Ovary (tissue), 3 donors: ENCODE results near the gene ZNF385D.

ENCODE experiments used
- CTCF ChIP-seq, 3 donors: fragments of 450-650 bp in 2 of 3; fragments of 200-600 bp in 1 of 3; IDR thresholded peaks; one replicate each; pipeline versions ENCODE4 v1.5.1 to v1.8.0; 2016 to 2022; ENCODE audit warnings: antibody characterized with exemption in 3 of 3, mild to moderate bottlenecking in 1 of 3
- POLR2A ChIP-seq: fragments of 450-650 bp; IDR thresholded peaks from one replicate; pipeline ENCODE4 v1.6.1; 2017; ENCODE audit warnings: antibody characterized with exemption, mild to moderate bottlenecking, moderate library complexity
- donor health status: DM: no; HTN: no; CAD: no.

DNA sequence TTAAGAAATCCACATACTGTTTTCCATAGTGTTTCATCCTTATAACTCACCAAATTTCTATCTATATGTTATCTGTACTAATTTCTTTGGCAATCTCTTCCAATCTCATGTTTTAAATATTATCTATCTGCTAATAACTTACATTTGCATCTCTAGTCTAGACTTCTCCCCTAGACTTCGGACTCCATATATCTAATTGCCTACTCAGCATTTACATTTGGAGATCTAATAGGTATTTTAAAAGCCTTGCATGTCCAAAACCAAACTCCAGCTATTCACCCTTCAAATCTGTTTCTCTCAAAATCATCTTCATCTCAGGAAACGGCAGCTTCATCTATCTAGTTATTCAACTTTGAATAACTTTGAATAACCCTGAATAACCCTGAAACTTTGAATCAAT, 35.3 kb downstream of the ZNF385D start:
- TF ChIP-seq POLR2A = no peak
- no peak for TF ChIP-seq CTCF (IDR thresholded peaks at IDR 0.05)
